ENCODE measurements around the gene FMN1. TPM values are rescaled to one million over a fixed set of nuclear protein-coding genes. Genes with fewer than 3 reads are reported as not detected.

Gene FMN1
- total RNA-seq, 1 experiment from 2014 or later, result 2.4 TPM

GRCh38 chr15:32859251-32859650, 335.3 kb downstream of the FMN1 start:
- POLR2A ChIA-PET (ENCODE audit: unreplicated experiment), result no interaction called here
- intact Hi-C loops (cut with micrococcal nuclease), result no loop called here
- BruUV-seq (replicated peaks), result no TSS peak
- Histone ChIP-seq H3K9ac (ENCODE audit: low read length) (no peak overlapping the region), H3K9me3 (ENCODE audit: low read length) (no peaks in the 10 kb centered on the region), H3K4me1 (ENCODE audit: insufficient read depth, low read length) (peaks cover 21% of the 10 kb centered on the region), H3K79me2 (ENCODE audit: low read length) (no peaks in the 10 kb centered on the region), H3K4me3 (ENCODE audit: low read length) (no peak overlapping the region), H3K4me2 (ENCODE audit: low read length) (no peak overlapping the region), H2AFZ (ENCODE audit: low read length) (no peak overlapping the region), H4K20me1 (ENCODE audit: low read length) (no peaks in the 10 kb centered on the region), H3F3A (ENCODE audit: low read length, unreplicated experiment) (peaks cover 7% of the 10 kb centered on the region), H3K27me3 (ENCODE audit: low read length) (no peaks in the 10 kb centered on the region), H3K27ac (ENCODE audit: low read length) (no peak overlapping the region), H3K36me3 (ENCODE audit: low read depth, low read length) (no peaks in the 10 kb centered on the region), H3K9me2 (replicated peaks; ENCODE audit: low read length) (no peaks in the 10 kb centered on the region)
- CTCF ChIA-PET, result no interaction called here
- ATAC-seq, result no peak
- DNase-seq, result no peak
- TF ChIP-seq, protein P1, sequence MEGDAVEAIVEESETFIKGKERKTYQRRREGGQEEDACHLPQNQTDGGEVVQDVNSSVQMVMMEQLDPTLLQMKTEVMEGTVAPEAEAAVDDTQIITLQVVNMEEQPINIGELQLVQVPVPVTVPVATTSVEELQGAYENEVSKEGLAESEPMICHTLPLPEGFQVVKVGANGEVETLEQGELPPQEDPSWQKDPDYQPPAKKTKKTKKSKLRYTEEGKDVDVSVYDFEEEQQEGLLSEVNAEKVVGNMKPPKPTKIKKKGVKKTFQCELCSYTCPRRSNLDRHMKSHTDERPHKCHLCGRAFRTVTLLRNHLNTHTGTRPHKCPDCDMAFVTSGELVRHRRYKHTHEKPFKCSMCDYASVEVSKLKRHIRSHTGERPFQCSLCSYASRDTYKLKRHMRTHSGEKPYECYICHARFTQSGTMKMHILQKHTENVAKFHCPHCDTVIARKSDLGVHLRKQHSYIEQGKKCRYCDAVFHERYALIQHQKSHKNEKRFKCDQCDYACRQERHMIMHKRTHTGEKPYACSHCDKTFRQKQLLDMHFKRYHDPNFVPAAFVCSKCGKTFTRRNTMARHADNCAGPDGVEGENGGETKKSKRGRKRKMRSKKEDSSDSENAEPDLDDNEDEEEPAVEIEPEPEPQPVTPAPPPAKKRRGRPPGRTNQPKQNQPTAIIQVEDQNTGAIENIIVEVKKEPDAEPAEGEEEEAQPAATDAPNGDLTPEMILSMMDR (conservative IDR thresholded peaks at IDR 0.05; ENCODE audit: low read depth, low read length), result no peak
- TF ChIP-seq EZH2phosphoT487 (IDR thresholded peaks at IDR 0.05; ENCODE audit: borderline replicate concordance, low read length) (no peak), EZH2 (IDR thresholded peaks at IDR 0.05; ENCODE audit: low read length, unreplicated experiment) (no peak)

DNA sequence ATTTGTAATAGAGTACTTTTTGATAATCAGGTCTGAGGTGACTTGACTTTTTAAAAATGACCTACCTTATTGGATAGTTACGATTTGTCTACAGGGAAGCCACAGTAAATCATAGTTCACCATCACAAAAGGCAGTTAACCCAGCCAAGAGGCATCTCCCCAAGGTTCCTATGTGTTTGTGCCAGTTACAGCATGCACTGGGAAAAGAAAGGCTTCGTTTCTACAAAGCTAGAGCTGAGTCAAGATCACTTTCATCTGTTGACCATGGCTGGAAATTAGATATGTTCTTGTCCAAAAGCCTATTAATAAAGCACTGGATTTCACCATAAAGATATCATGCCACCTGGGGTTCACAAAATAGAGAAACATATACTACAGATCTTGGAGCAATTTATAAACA, 336.8 kb downstream of the FMN1 start:
- H3K9me2 ChIP-seq (replicated peaks; ENCODE audit: low read length), result no peaks in the 10 kb centered on the region
- no peaks in the 10 kb centered on the region for H3K27me3 ChIP-seq (ENCODE audit: low read length)
- DNase-seq (no peak), ATAC-seq (no peak)
- no peak for TF ChIP-seq EZH2 (IDR thresholded peaks at IDR 0.05; ENCODE audit: low read length, unreplicated experiment)
- TF ChIP-seq, protein P1 (conservative IDR thresholded peaks at IDR 0.05; ENCODE audit: low read depth, low read length), result no peak
- no peak for TF ChIP-seq EZH2phosphoT487 (IDR thresholded peaks at IDR 0.05; ENCODE audit: borderline replicate concordance, low read length)
- intact Hi-C loops (cut with micrococcal nuclease), result no loop called here
- H3F3A ChIP-seq (ENCODE audit: low read length, unreplicated experiment), result peaks cover 7% of the 10 kb centered on the region
- no peak overlapping the region for H3K27ac ChIP-seq (ENCODE audit: low read length)
- BruUV-seq (replicated peaks), result no TSS peak
- POLR2A ChIA-PET (ENCODE audit: unreplicated experiment), result interaction anchor here (0.6 kb wide), 1 partner anchor 65 kb away, joined by 4 read pairs; no protein-coding TSS in a partner anchor
- no peak overlapping the region for H3K4me2 ChIP-seq (ENCODE audit: low read length)
- H3K9ac ChIP-seq (ENCODE audit: low read length), result no peak overlapping the region
- no peak overlapping the region for H2AFZ ChIP-seq (ENCODE audit: low read length)
- CTCF ChIA-PET, result no interaction called here
- H3K79me2 ChIP-seq (ENCODE audit: low read length), result no peaks in the 10 kb centered on the region
- H3K4me1 ChIP-seq (ENCODE audit: insufficient read depth, low read length), result peaks cover 27% of the 10 kb centered on the region
- no peaks in the 10 kb centered on the region for H3K9me3 ChIP-seq (ENCODE audit: low read length)
- H4K20me1 ChIP-seq (ENCODE audit: low read length), result no peaks in the 10 kb centered on the region
- no peaks in the 10 kb centered on the region for H3K36me3 ChIP-seq (ENCODE audit: low read depth, low read length)
- no peak overlapping the region for H3K4me3 ChIP-seq (ENCODE audit: low read length)

GRCh38 chr15:32856753-32857152, 337.8 kb downstream of the FMN1 start:
- no peak overlapping the region for H3K9ac ChIP-seq (ENCODE audit: low read length)
- no peak for ATAC-seq
- H2AFZ ChIP-seq (ENCODE audit: low read length), result no peak overlapping the region
- H3K4me1 ChIP-seq (ENCODE audit: insufficient read depth, low read length), result peaks cover 34% of the 10 kb centered on the region
- H3K36me3 ChIP-seq (ENCODE audit: low read depth, low read length), result no peaks in the 10 kb centered on the region
- BruUV-seq (replicated peaks), result no TSS peak
- no peaks in the 10 kb centered on the region for H4K20me1 ChIP-seq (ENCODE audit: low read length)
- no peaks in the 10 kb centered on the region for H3K9me3 ChIP-seq (ENCODE audit: low read length)
- no peaks in the 10 kb centered on the region for H3K79me2 ChIP-seq (ENCODE audit: low read length)
- intact Hi-C loops (cut with micrococcal nuclease), result no loop called here
- ChIA-PET POLR2A (ENCODE audit: unreplicated experiment) (interaction anchor here (0.6 kb wide), 1 partner anchor 11 kb away, joined by 5 read pairs; no protein-coding TSS in a partner anchor), CTCF (no interaction called here)
- no peaks in the 10 kb centered on the region for H3K27me3 ChIP-seq (ENCODE audit: low read length)
- H3K4me3 ChIP-seq (ENCODE audit: low read length), result no peak overlapping the region
- TF ChIP-seq, protein P1 (conservative IDR thresholded peaks at IDR 0.05; ENCODE audit: low read depth, low read length), result no peak
- no peak for TF ChIP-seq EZH2 (IDR thresholded peaks at IDR 0.05; ENCODE audit: low read length, unreplicated experiment)
- TF ChIP-seq EZH2phosphoT487 (IDR thresholded peaks at IDR 0.05; ENCODE audit: borderline replicate concordance, low read length), result no peak
- H3K27ac ChIP-seq (ENCODE audit: low read length), result peak overlapping the region; percentile 74
- no peak for DNase-seq
- H3K9me2 ChIP-seq (replicated peaks; ENCODE audit: low read length), result no peaks in the 10 kb centered on the region
- H3K4me2 ChIP-seq (ENCODE audit: low read length), result peak overlapping the region; percentile 41
- peaks cover 7% of the 10 kb centered on the region for H3F3A ChIP-seq (ENCODE audit: low read length, unreplicated experiment)

All from PC-3 (cell line).